ENCODE measurements around the gene TXN2.
"Not testable (repeated sequence)": the region's sequence is repeated elsewhere in the genome, so short reads cannot be mapped to it uniquely, and the experiment has no call there.

The TXN2 gene

GRCh38 chr22:36455571-36456463, 25.6 kb downstream of the TXN2 start:
- no peak for DNase-seq (ENCODE audit: low spot score)

- peak; percentile 99 for DNase-seq (ENCODE audit: low spot score)
Observed at GRCh38 chr22:36454916-36455570, 26.4 kb downstream of the TXN2 start.

GRCh38 chr22:36453855-36454378, 27.5 kb downstream of the TXN2 start:
- DNase-seq (ENCODE audit: low spot score) = no peak

- not testable (repeated sequence) for DNase-seq (ENCODE audit: low spot score)
Observed at GRCh38 chr22:36452978-36453607, 28.3 kb downstream of the TXN2 start.

GRCh38 chr22:36452250-36452977, 29.0 kb downstream of the TXN2 start:
- DNase-seq (ENCODE audit: low spot score) = no peak

GRCh38 chr22:36450923-36451322, 30.5 kb downstream of the TXN2 start:
- not testable (repeated sequence) for DNase-seq (ENCODE audit: low spot score)

GRCh38 chr22:36449596-36450175, 31.8 kb downstream of the TXN2 start:
- DNase-seq (ENCODE audit: low spot score) = no peak

GRCh38 chr22:36447632-36448031, 33.8 kb downstream of the TXN2 start:
- DNase-seq (ENCODE audit: low spot score) = no peak

- DNase-seq (ENCODE audit: low spot score) = no peak
Observed at GRCh38 chr22:36445158-36445668, 36.2 kb downstream of the TXN2 start.

- no peak for DNase-seq (ENCODE audit: low spot score)
Observed at GRCh38 chr22:36443198-36443770, 38.2 kb downstream of the TXN2 start.

- DNase-seq (ENCODE audit: low spot score) = no peak
Observed at GRCh38 chr22:36442506-36443197, 38.8 kb downstream of the TXN2 start.

- DNase-seq (ENCODE audit: low spot score) = no peak
Observed at GRCh38 chr22:36440429-36441002, 40.9 kb downstream of the TXN2 start.

- DNase-seq (ENCODE audit: low spot score) = no peak
Observed at GRCh38 chr22:36439481-36440271, 41.8 kb downstream of the TXN2 start.

- DNase-seq (ENCODE audit: low spot score) = peak; percentile 70
Observed at GRCh38 chr22:36435516-36436415, 45.7 kb downstream of the TXN2 start.

- no peak for DNase-seq (ENCODE audit: low spot score)
Observed at GRCh38 chr22:36433318-36434231, 47.9 kb downstream of the TXN2 start.

GRCh38 chr22:36432592-36433317, 48.7 kb downstream of the TXN2 start:
- DNase-seq (ENCODE audit: low spot score) = no peak

All from iPS-NIHi11 (cell line).